ELF-1 (cell line): ENCODE measurements around the gene ETV3.

ENCODE experiments used
- DNase-seq: peaks from one replicate; pipeline ENCODE4 v3.0.0-alpha.2; 2016; ENCODE audit warnings: low read depth, low spot score

The ETV3 gene

GRCh38 chr1:157161901-157162300 lies 23.7 kb upstream of the ETV3 start:
- peak; percentile 63 for DNase-seq

- DNase-seq = no peak
Observed at GRCh38 chr1:157158967-157159366, 20.8 kb upstream of the ETV3 start.

GRCh38 chr1:157157501-157158190 lies 19.5 kb upstream of the ETV3 start:
- no peak for DNase-seq

GRCh38 chr1:157156058-157156541 lies 17.9 kb upstream of the ETV3 start:
- peak; percentile 96 for DNase-seq

- DNase-seq = no peak
Observed at GRCh38 chr1:157155658-157156057, 17.5 kb upstream of the ETV3 start.

- peak; percentile 67 for DNase-seq
Observed at GRCh38 chr1:157154940-157155514, 16.8 kb upstream of the ETV3 start.

GRCh38 chr1:157154291-157154690 lies 16.1 kb upstream of the ETV3 start:
- DNase-seq = no peak

GRCh38 chr1:157153746-157154145 lies 15.6 kb upstream of the ETV3 start:
- DNase-seq = peak; percentile 67

GRCh38 chr1:157152510-157152909 lies 14.3 kb upstream of the ETV3 start:
- DNase-seq = no peak

- no peak for DNase-seq
Observed at GRCh38 chr1:157151506-157151905, 13.3 kb upstream of the ETV3 start.

GRCh38 chr1:157151073-157151472 lies 12.9 kb upstream of the ETV3 start:
- no peak for DNase-seq

GRCh38 chr1:157150631-157151030 lies 12.4 kb upstream of the ETV3 start:
- no peak for DNase-seq

GRCh38 chr1:157147906-157148700 lies 9.9 kb upstream of the ETV3 start:
- no peak for DNase-seq

GRCh38 chr1:157147037-157147436 lies 8.8 kb upstream of the ETV3 start:
- DNase-seq = no peak

GRCh38 chr1:157146244-157146643 lies 8.0 kb upstream of the ETV3 start:
- no peak for DNase-seq

- DNase-seq = no peak
Observed at GRCh38 chr1:157145076-157145475, 6.9 kb upstream of the ETV3 start.

GRCh38 chr1:157144509-157144908 lies 6.3 kb upstream of the ETV3 start:
- DNase-seq = no peak

GRCh38 chr1:157142765-157143423 lies 4.7 kb upstream of the ETV3 start:
- no peak for DNase-seq

- DNase-seq = no peak
Observed at GRCh38 chr1:157142201-157142600, 4.0 kb upstream of the ETV3 start.

- DNase-seq = no peak
Observed at GRCh38 chr1:157141212-157141855, 3.1 kb upstream of the ETV3 start.

- DNase-seq = no peak
Observed at GRCh38 chr1:157140063-157140588, 1.9 kb upstream of the ETV3 start.
